HepG2 (cell line): ENCODE measurements around the gene SPATA25. TPM values are rescaled to one million over a fixed set of nuclear protein-coding genes. Genes with fewer than 3 reads are reported as not detected.

ENCODE experiments used
- AFF4 ChIP-seq: sonication (generic); formaldehyde crosslinking; IDR thresholded peaks from 2 replicates; pipeline ENCODE4 v1.4.0; 2020; ENCODE audit warnings: missing genetic modification reagents
- CREM ChIP-seq, 2 experiments: sonication (generic) in 1 of 2; formaldehyde crosslinking in 1 of 2; IDR thresholded peaks; 2 replicates each; pipeline versions ENCODE4 v1.4.0 to v1.6.1; 2016 to 2020; ENCODE audit warnings: antibody characterized with exemption in 1 of 2, mild to moderate bottlenecking in 1 of 2, missing genetic modification reagents in 1 of 2
- EHMT2 ChIP-seq: fragments of 200-600 bp; sonication (generic); IDR thresholded peaks from 2 replicates; pipeline ENCODE4 v1.7.0; 2017; ENCODE audit warnings: antibody characterized with exemption, low read depth, low read length, borderline replicate concordance
- GFI1 ChIP-seq: sonication (generic); formaldehyde crosslinking; IDR thresholded peaks from 2 replicates; pipeline ENCODE4 v1.5.0; 2020; ENCODE audit warnings: missing genetic modification reagents, mild to moderate bottlenecking, borderline replicate concordance
- JDP2 ChIP-seq: sonication (generic); formaldehyde crosslinking; IDR thresholded peaks from 2 replicates; pipeline ENCODE4 v1.8.1; 2022; ENCODE audit warnings: missing genetic modification reagents, borderline replicate concordance
- KDM2A ChIP-seq: sonication (generic); formaldehyde crosslinking; IDR thresholded peaks from 2 replicates; pipeline ENCODE4 v1.4.0; 2020; ENCODE audit warnings: low read depth, missing genetic modification reagents, borderline replicate concordance
- MAX ChIP-seq: IDR thresholded peaks from 2 replicates; pipeline ENCODE4 v1.6.1; 2012; ENCODE audit warnings: inconsistent platforms
- MIXL1 ChIP-seq: IDR thresholded peaks from 2 replicates; pipeline ENCODE4 v1.6.1; 2016
- NFE2 ChIP-seq: sonication (generic); formaldehyde crosslinking; IDR thresholded peaks from 2 replicates; pipeline ENCODE4 v1.4.0; 2020; ENCODE audit warnings: missing genetic modification reagents
- RARG ChIP-seq: sonication (generic); formaldehyde crosslinking; IDR thresholded peaks from 2 replicates; pipeline ENCODE4 v1.4.0; 2020; ENCODE audit warnings: low read depth, mild to moderate bottlenecking, missing genetic modification reagents
- RFXANK ChIP-seq: IDR thresholded peaks from 2 replicates; pipeline ENCODE4 v1.6.1; 2016
- RNF219 ChIP-seq: sonication (generic); formaldehyde crosslinking; IDR thresholded peaks from 2 replicates; pipeline ENCODE4 v1.5.0; 2020; ENCODE audit warnings: mild to moderate bottlenecking, missing genetic modification reagents
- STAT5B ChIP-seq: sonication (generic); formaldehyde crosslinking; IDR thresholded peaks from 2 replicates; pipeline ENCODE4 v1.4.0; 2020; ENCODE audit warnings: missing genetic modification reagents
- ZBTB46 ChIP-seq: sonication (generic); formaldehyde crosslinking; IDR thresholded peaks from 2 replicates; pipeline ENCODE4 v1.4.0; 2020; ENCODE audit warnings: mild to moderate bottlenecking, missing genetic modification reagents, borderline replicate concordance
- ZC3H4 ChIP-seq: sonication (generic); formaldehyde crosslinking; IDR thresholded peaks from 2 replicates; pipeline ENCODE4 v1.4.0; 2020; ENCODE audit warnings: missing genetic modification reagents, borderline replicate concordance
- ZNF337 ChIP-seq: sonication (generic); formaldehyde crosslinking; IDR thresholded peaks from 2 replicates; pipeline ENCODE4 v1.5.1; 2020; ENCODE audit warnings: missing genetic modification reagents, low read depth, mild to moderate bottlenecking, borderline replicate concordance
- ZNF430 ChIP-seq: sonication (generic); formaldehyde crosslinking; IDR thresholded peaks from 2 replicates; pipeline ENCODE4 v1.9.0; 2021; ENCODE audit warnings: mild to moderate bottlenecking, missing genetic modification reagents
- ZNF577 ChIP-seq: sonication (generic); formaldehyde crosslinking; IDR thresholded peaks from 2 replicates; pipeline ENCODE4 v1.4.0; 2020; ENCODE audit warnings: mild to moderate bottlenecking, low read depth, missing genetic modification reagents, borderline replicate concordance
- ZNF598 ChIP-seq: sonication (generic); formaldehyde crosslinking; IDR thresholded peaks from 2 replicates; pipeline ENCODE4 v1.5.1; 2020; ENCODE audit warnings: mild to moderate bottlenecking, missing genetic modification reagents, borderline replicate concordance
- ZNF782 ChIP-seq: sonication (generic); formaldehyde crosslinking; IDR thresholded peaks from 2 replicates; pipeline ENCODE4 v1.4.0; 2020; ENCODE audit warnings: missing genetic modification reagents, mild to moderate bottlenecking, borderline replicate concordance
- ZNF841 ChIP-seq: sonication (generic); formaldehyde crosslinking; IDR thresholded peaks from 2 replicates; pipeline ENCODE4 v1.8.1; 2023; ENCODE audit warnings: missing genetic modification reagents, borderline replicate concordance
- ZSCAN20 ChIP-seq: sonication (generic); formaldehyde crosslinking; IDR thresholded peaks from 2 replicates; pipeline ENCODE4 v1.4.0; 2020; ENCODE audit warnings: missing genetic modification reagents, mild to moderate bottlenecking, borderline replicate concordance
- polyA plus RNA-seq, 8 experiments: library from polyadenylated mRNA; depleted of rRNA in 3 of 8; stranded (reverse) in 7 of 8; unstranded in 1 of 8; fragments of >200 nt; fragmentation: Illumina TruSeq in 4 of 8; extraction: Trizol in 4 of 8; gene quantifications; 2 replicates each; pipeline versions ENCODE4 v1.2.1 to v1.2.3, GENCODE V29; 2011 to 2016; ENCODE audit warnings: low read depth in 4 of 8, missing spikeins in 1 of 8, mixed read lengths in 1 of 8; ENCODE audit not compliant: insufficient read depth in 1 of 8
- total RNA-seq, 5 experiments: library from RNA; depleted of rRNA; stranded (reverse); fragments of >200 nt; fragmentation: Illumina TruSeq; extraction: Trizol; gene quantifications; 2 replicates each; pipeline ENCODE4 v1.2.3, GENCODE V29; 2016; ENCODE audit warnings: low read depth in 1 of 5

Gene SPATA25
- total and polyA plus RNA-seq, 2 of the 13 experiments (the other 11 are each of a cell fraction or from before 2014, with no cell fraction given): 4.8 to 7.6 TPM

GRCh38 chr20:45921337-45922189, 34.1 kb upstream of the SPATA25 start (continued):
- TF ChIP-seq ZBTB46 (CRISPR knock-in tag) (no peak), ZC3H4 (no peak), ZNF598 (CRISPR knock-in tag) (no peak), RNF219 (no peak), AFF4 (CRISPR knock-in tag) (no peak), ZSCAN20 (CRISPR knock-in tag) (no peak), EHMT2 (no peak), GFI1 (CRISPR knock-in tag) (peak; percentile 91), ZNF337 (CRISPR knock-in tag) (no peak), ZNF782 (CRISPR knock-in tag) (0 out of 2 replicates have a peak, but pooled peaks have one; percentile 41), NFE2 (CRISPR knock-in tag) (no peak), ZNF841 (CRISPR knock-in tag) (no peak), ZNF577 (CRISPR knock-in tag) (no peak), MIXL1 (CRISPR knock-in tag) (0 out of 2 replicates have a peak, but pooled peaks have one; percentile 55), ZNF430 (CRISPR knock-in tag) (no peak), KDM2A (CRISPR knock-in tag) (0 out of 2 replicates have a peak, but pooled peaks have one; percentile 36), RFXANK (no peak), CREM (IDR thresholded peaks at IDR 0.05) (no peak), CREM (CRISPR knock-in tag; IDR thresholded peaks at IDR 0.05) (no peak), RARG (CRISPR knock-in tag) (no peak), STAT5B (CRISPR knock-in tag) (no peak), JDP2 (CRISPR knock-in tag) (no peak), MAX (0 out of 2 replicates have a peak, but pooled peaks have one; percentile 21)
